ENCODE data around the gene KCNIP1. TPM values are rescaled to one million over a fixed set of nuclear protein-coding genes. Genes with fewer than 3 reads are reported as not detected.

The KCNIP1 gene
- total RNA-seq, 1 experiment from 2014 or later: not detected

DNA sequence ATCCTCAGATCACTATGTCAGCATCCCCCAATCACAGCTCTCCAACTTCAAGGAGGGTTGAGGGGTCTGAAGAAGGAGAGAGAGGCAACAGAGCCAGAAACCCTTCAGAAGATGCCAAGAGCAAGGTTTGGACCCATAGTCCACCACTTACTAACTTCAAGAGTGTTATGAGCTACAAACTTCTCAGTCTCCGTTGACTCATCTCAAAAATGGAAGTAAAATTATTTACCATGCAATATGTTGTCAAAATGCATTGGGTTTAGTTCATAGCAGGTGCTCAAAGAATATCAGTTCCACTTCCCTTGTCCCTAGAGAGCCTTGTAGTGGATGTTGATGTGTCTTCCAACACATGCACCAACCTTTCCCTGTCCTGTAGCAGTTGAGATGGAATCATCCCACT is 116.0 kb downstream of the KCNIP1 start:
- DNase-seq: no peak
- Histone ChIP-seq H3K27ac (ENCODE audit: low read length) (no peak overlapping the region), H3K4me2 (ENCODE audit: low read length) (no peak overlapping the region), H3K4me3 (ENCODE audit: low read length) (no peak overlapping the region), H4K20me1 (ENCODE audit: low read length) (no peaks in the 10 kb centered on the region), H3F3A (ENCODE audit: low read length, unreplicated experiment) (no peaks in the 10 kb centered on the region), H3K9me2 (replicated peaks; ENCODE audit: low read length) (no peaks in the 10 kb centered on the region), H3K4me1 (ENCODE audit: insufficient read depth, low read length) (peaks cover 11% of the 10 kb centered on the region), H3K79me2 (ENCODE audit: low read length) (no peaks in the 10 kb centered on the region), H3K9ac (ENCODE audit: low read length) (no peak overlapping the region), H2AFZ (ENCODE audit: low read length) (no peak overlapping the region), H3K9me3 (ENCODE audit: low read length) (no peaks in the 10 kb centered on the region), H3K27me3 (ENCODE audit: low read length) (no peaks in the 10 kb centered on the region), H3K36me3 (ENCODE audit: low read depth, low read length) (no peaks in the 10 kb centered on the region)
- BruUV-seq (replicated peaks): no TSS peak
- no peak for ATAC-seq
- CTCF ChIA-PET: no interaction called here
- POLR2A ChIA-PET (ENCODE audit: unreplicated experiment): no interaction called here
- intact Hi-C loops (cut with micrococcal nuclease): loop anchor here (5.0 kb wide), 1 partner anchor 393 kb away; no protein-coding TSS in a partner anchor
- TF ChIP-seq EZH2 (IDR thresholded peaks at IDR 0.05; ENCODE audit: low read length, unreplicated experiment) (no peak), EZH2phosphoT487 (IDR thresholded peaks at IDR 0.05; ENCODE audit: borderline replicate concordance, low read length) (no peak)
- TF ChIP-seq, protein P1, sequence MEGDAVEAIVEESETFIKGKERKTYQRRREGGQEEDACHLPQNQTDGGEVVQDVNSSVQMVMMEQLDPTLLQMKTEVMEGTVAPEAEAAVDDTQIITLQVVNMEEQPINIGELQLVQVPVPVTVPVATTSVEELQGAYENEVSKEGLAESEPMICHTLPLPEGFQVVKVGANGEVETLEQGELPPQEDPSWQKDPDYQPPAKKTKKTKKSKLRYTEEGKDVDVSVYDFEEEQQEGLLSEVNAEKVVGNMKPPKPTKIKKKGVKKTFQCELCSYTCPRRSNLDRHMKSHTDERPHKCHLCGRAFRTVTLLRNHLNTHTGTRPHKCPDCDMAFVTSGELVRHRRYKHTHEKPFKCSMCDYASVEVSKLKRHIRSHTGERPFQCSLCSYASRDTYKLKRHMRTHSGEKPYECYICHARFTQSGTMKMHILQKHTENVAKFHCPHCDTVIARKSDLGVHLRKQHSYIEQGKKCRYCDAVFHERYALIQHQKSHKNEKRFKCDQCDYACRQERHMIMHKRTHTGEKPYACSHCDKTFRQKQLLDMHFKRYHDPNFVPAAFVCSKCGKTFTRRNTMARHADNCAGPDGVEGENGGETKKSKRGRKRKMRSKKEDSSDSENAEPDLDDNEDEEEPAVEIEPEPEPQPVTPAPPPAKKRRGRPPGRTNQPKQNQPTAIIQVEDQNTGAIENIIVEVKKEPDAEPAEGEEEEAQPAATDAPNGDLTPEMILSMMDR (conservative IDR thresholded peaks at IDR 0.05; ENCODE audit: low read depth, low read length): no peak

DNA sequence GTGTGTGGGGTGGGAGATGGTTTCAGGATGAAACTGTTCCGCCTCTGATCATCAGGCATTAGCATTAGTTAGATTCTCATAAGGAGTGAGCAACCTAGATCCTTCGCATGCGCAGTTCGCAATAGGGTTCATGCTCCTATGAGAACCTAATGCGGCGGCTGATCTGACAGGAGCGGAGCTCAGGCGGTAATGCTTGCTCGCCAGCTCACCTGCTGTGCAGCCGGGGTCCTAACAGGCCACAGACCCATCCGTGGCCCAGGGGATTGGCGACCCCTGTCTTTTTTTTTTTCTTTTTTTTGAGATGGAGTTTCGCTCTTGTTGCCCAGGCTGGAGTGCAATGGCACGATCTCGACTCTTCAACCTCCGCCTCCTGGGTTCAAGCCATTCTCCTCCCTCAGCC is 119.1 kb downstream of the KCNIP1 start:
- no peaks in the 10 kb centered on the region for H4K20me1 ChIP-seq (ENCODE audit: low read length)
- no peak overlapping the region for H3K27ac ChIP-seq (ENCODE audit: low read length)
- no peaks in the 10 kb centered on the region for H3K36me3 ChIP-seq (ENCODE audit: low read depth, low read length)
- H3K4me1 ChIP-seq (ENCODE audit: insufficient read depth, low read length): no peaks in the 10 kb centered on the region
- DNase-seq (no peak), ATAC-seq (no peak)
- intact Hi-C loops (cut with micrococcal nuclease): loop anchor here (1.0 to 5.0 kb wide), 3 partner anchors 19 to 396 kb away; no protein-coding TSS in a partner anchor
- no peak overlapping the region for H3K4me3 ChIP-seq (ENCODE audit: low read length)
- BruUV-seq (replicated peaks): no TSS peak
- no peaks in the 10 kb centered on the region for H3K79me2 ChIP-seq (ENCODE audit: low read length)
- H3K27me3 ChIP-seq (ENCODE audit: low read length): no peaks in the 10 kb centered on the region
- H2AFZ ChIP-seq (ENCODE audit: low read length): no peak overlapping the region
- POLR2A ChIA-PET (ENCODE audit: unreplicated experiment): no interaction called here
- H3K9ac ChIP-seq (ENCODE audit: low read length): no peak overlapping the region
- no peaks in the 10 kb centered on the region for H3K9me2 ChIP-seq (replicated peaks; ENCODE audit: low read length)
- TF ChIP-seq EZH2 (IDR thresholded peaks at IDR 0.05; ENCODE audit: low read length, unreplicated experiment): no peak
- TF ChIP-seq EZH2phosphoT487 (IDR thresholded peaks at IDR 0.05; ENCODE audit: borderline replicate concordance, low read length): no peak
- TF ChIP-seq, protein P1 (conservative IDR thresholded peaks at IDR 0.05; ENCODE audit: low read depth, low read length): no peak
- no peak overlapping the region for H3K4me2 ChIP-seq (ENCODE audit: low read length)
- no peaks in the 10 kb centered on the region for H3K9me3 ChIP-seq (ENCODE audit: low read length)
- CTCF ChIA-PET: no interaction called here
- no peaks in the 10 kb centered on the region for H3F3A ChIP-seq (ENCODE audit: low read length, unreplicated experiment)

DNA sequence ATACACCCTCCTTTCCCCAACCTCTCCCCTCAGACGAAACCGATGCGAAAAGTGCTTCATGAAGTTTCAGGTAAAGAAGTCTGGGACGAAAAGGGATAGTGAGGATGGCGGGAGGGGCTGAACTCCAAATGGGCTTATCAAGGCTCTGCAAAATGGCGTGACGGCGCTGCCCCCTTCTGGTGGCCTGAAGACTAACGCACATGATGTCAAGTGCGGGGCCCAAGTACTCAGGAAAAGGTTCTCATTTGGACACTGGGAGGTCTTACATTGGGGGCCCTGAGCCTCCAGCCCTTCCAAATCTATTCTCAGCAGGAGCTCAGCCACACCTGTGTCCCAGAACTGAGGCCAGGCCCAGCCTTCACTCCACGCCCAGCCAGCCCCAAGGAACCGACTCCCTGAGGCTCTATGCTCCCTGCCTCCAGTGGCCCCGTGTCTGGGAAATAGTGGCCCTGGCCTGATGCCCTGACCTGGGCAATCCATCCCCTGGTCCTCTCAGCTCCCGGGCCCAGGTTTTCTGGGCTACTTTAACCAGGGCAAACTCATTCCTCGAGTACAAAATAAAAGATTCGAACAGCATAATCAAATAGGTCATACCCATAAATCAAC is 119.9 kb downstream of the KCNIP1 start:
- Histone ChIP-seq H3K27me3 (ENCODE audit: low read length) (no peaks in the 10 kb centered on the region), H3K4me1 (ENCODE audit: insufficient read depth, low read length) (no peaks in the 10 kb centered on the region), H3K4me3 (ENCODE audit: low read length) (no peak overlapping the region), H3K79me2 (ENCODE audit: low read length) (no peaks in the 10 kb centered on the region), H3K4me2 (ENCODE audit: low read length) (no peak overlapping the region), H3K9me2 (replicated peaks; ENCODE audit: low read length) (no peaks in the 10 kb centered on the region), H3K9me3 (ENCODE audit: low read length) (no peaks in the 10 kb centered on the region), H4K20me1 (ENCODE audit: low read length) (no peaks in the 10 kb centered on the region), H3K36me3 (ENCODE audit: low read depth, low read length) (no peaks in the 10 kb centered on the region), H3K27ac (ENCODE audit: low read length) (no peak overlapping the region), H2AFZ (ENCODE audit: low read length) (no peak overlapping the region), H3K9ac (ENCODE audit: low read length) (no peak overlapping the region), H3F3A (ENCODE audit: low read length, unreplicated experiment) (no peaks in the 10 kb centered on the region)
- ChIA-PET CTCF (no interaction called here), POLR2A (ENCODE audit: unreplicated experiment) (no interaction called here)
- intact Hi-C loops (cut with micrococcal nuclease): loop anchor here (1.0 to 5.0 kb wide), 3 partner anchors 19 to 396 kb away; no protein-coding TSS in a partner anchor
- TF ChIP-seq, protein P1 (conservative IDR thresholded peaks at IDR 0.05; ENCODE audit: low read depth, low read length): peak; percentile 73
- TF ChIP-seq EZH2 (IDR thresholded peaks at IDR 0.05; ENCODE audit: low read length, unreplicated experiment): no peak
- DNase-seq (peak; percentile 64), ATAC-seq (peak; percentile 80)
- no TSS peak for BruUV-seq (replicated peaks)

All from PC-3 (cell line).